HG02852 (cell line): ENCODE data around the gene NOL12.

Experiments used
- ATAC-seq: cut with Tn5 transposase; IDR thresholded peaks from one replicate; pipeline ENCODE4 v1.9.1; 2021; ENCODE audit warnings: mild to moderate bottlenecking, moderate library complexity; ENCODE audit not compliant: unreplicated experiment

NOL12 gene

DNA sequence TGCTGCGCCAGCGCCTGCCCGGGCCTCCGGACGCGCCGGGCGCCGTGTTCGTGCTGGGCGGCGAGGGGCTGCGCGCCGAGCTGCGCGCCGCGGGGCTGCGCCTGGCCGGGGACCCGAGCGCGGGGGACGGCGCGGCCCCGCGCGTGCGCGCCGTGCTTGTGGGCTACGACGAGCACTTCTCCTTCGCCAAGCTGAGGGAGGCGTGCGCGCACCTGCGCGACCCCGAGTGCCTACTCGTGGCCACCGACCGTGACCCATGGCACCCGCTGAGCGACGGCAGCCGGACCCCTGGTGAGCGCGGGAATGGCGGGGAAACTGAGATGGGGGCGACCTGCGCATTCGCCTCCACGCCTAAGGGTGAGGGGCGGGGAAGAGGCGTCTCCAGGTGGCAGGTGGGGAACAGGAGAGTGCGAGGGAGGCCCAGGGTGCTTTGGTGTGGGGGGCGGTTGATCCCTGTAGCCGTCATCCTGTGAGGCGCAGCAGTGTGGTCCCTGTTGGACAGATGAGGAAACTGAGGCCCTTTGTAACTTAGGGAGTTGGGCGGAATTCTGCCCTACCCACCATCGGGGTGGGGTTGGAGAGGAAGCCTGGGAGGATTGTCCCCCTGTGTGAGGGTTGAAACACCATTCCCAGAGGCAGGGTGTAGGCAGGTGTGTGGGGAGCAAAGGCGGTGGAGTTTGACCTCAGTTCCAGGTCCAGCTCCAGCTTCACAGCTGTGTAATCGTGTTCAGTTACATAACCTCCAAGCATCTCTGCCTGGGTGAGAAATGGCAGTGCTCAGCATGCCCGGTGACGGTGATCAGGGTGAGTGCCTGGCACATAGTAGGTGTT lies 26.9 kb upstream of the NOL12 start:
- peak; percentile 9 for ATAC-seq

GRCh38 chr22:37659897-37660708 lies 26.0 kb upstream of the NOL12 start:
- no peak for ATAC-seq

DNA sequence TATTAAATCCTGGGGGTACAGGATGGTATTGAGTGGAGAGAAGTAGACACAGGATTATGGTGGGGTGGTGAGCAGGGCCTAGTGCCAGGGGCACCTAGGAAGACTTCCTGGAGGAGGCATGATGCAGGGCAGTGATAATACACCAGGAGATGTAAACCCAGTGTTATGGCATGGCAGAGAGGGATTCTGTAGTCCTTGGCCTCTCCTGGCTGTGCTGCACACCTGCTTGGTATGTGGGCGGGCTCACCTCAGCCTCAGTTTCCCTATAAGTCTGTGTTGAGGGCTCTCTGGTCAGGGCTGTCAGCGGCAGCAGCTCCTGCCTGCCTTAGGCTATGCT lies 25.5 kb upstream of the NOL12 start:
- no peak for ATAC-seq

GRCh38 chr22:37661160-37661924 lies 24.8 kb upstream of the NOL12 start:
- no peak for ATAC-seq

GRCh38 chr22:37662039-37662438 lies 24.1 kb upstream of the NOL12 start:
- ATAC-seq, result no peak

DNA sequence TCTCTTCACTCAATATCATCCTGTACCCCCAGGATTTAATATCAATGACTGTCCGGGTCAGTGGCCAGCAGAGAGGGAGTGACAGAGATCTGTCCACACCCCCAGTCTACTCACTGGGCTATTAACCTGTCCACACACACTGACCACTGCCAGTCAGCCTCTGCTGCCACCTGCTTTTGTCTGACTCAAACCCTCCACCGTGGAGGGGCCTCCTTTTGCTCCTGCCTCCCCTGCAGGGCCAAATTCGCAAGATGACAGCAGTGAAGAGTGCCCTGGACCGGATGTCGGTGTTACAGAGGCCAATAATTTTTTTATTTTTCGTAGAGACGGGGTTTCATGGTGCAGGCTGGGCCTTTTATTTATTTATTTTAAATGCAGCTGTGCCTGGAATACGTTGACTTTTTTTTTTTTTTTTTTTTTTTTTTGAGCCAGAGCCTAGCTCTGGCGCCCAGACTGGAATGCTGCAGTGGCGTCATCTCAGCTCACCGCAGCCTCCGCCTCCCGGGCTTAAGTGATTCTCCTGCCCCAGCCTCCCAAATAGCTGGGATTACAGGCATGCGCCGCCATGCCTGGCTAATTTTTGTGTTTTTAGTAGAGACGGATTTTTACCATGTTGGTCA lies 22.5 kb upstream of the NOL12 start:
- ATAC-seq, result no peak

GRCh38 chr22:37664249-37665101 lies 21.7 kb upstream of the NOL12 start:
- ATAC-seq, result no peak

DNA sequence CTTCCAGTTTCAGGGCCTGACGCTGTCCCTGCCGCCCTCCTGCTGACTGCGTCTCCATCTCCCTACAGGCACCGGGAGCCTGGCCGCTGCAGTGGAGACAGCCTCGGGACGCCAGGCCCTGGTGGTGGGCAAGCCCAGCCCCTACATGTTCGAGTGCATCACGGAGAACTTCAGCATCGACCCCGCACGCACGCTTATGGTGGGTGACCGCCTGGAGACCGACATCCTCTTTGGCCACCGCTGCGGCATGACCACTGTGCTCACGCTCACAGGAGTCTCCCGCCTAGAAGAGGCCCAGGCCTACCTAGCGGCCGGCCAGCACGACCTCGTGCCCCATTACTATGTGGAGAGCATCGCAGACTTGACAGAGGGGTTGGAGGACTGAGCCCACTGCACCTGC lies 20.7 kb upstream of the NOL12 start:
- no peak for ATAC-seq

- ATAC-seq, result no peak
Measured at GRCh38 chr22:37669586-37669985, 16.6 kb upstream of the NOL12 start.

DNA sequence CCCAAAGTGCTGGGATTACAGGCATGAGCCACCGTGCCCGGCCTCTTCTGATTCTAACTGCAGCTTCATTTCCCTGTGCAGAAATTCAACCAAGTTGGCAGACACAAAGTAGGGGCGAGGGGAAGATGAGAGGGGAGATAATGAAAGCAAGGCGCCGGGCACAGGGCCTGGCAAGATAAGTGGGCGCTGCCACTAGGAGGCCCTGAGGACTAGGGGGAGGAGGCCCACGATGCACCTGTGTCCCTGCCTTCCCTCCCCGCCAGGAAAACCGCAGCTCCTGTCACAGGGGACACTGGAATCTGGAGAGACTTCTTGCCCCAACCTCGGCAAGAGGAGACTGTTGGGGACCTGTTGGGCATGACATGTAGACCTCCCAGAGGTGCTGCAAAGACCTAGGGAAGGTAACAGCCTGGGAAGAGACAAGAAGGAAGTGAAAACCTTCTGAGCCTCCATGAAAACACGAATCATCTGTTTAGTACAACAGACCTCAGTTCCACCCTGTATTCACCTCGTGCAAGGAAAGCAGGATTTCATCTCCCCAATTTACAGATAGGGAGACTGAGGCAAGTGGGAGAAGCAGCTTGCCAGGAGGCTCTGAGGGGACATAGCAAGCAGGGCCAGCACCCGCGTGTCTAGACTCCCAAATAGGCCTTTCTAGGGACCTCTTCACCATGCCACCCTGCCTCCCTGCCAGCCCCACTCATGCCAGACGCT lies 13.8 kb upstream of the NOL12 start:
- ATAC-seq, result no peak

GRCh38 chr22:37672920-37673455 lies 13.2 kb upstream of the NOL12 start:
- no peak for ATAC-seq

DNA sequence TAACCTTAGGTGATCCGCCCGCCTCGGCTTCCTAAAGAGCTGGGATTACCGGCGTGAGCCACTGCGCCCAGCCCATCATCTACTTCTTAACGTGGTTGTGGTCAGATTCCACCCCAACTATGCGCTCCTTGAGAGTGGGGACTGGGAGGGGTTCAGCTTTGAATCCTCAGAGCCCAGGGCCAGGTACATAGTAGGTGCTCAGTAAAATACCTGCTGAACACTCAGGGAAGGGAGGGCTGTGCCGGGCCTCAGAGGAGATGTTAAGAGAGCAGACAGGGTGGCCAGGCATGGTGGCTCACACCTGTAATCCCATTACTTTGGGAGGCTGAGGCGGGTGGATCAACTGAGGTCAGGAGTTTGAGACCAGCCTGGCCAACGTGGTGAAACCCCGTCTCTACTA lies 11.9 kb upstream of the NOL12 start:
- ATAC-seq, result no peak

GRCh38 chr22:37674951-37675929 lies 10.9 kb upstream of the NOL12 start, which contains the start of gene LGALS1:
LGALS1 (plus strand) TSS chr22:37675636; CDS start chr22:37675703, 67 bp downstream.
- ATAC-seq, result peak; percentile 44

GRCh38 chr22:37675930-37676735 lies 10.0 kb upstream of the NOL12 start:
- no peak for ATAC-seq

- no peak for ATAC-seq
Measured at GRCh38 chr22:37676736-37677492, 9.2 kb upstream of the NOL12 start.

- ATAC-seq, result no peak
Measured at GRCh38 chr22:37677493-37677974, 8.6 kb upstream of the NOL12 start.
